OCI-LY1 (cell line): ENCODE results near the gene SENP6.

Source experiments
- H2AFZ ChIP-seq: fragments of 200-600 bp; sonication (generic), shearing (Covaris generic); 2 replicates; pipeline ENCODE4 v1.6.0; 2014; ENCODE audit warnings: antibody characterized with exemption, mild to moderate bottlenecking, low read length
- H3F3A ChIP-seq: fragments of 200-600 bp; sonication (generic), shearing (Covaris generic); 2 replicates; pipeline ENCODE4 v1.6.0; 2014; ENCODE audit warnings: mild to moderate bottlenecking, antibody characterized with exemption, low read length, moderate library complexity; ENCODE audit not compliant: insufficient read depth
- H3K27ac ChIP-seq: fragments of 200-600 bp; sonication (generic); 2 replicates; pipeline ENCODE4 v1.5.1; 2014; ENCODE audit warnings: low read length, mixed run types, mild to moderate bottlenecking, low read depth; ENCODE audit not compliant: poor library complexity, severe bottlenecking
- H3K27me3 ChIP-seq: fragments of 200-600 bp; sonication (generic); 2 replicates; pipeline ENCODE4 v1.6.0; 2014; ENCODE audit warnings: antibody characterized with exemption, mild to moderate bottlenecking, low read length, moderate library complexity; ENCODE audit not compliant: insufficient read depth
- H3K36me3 ChIP-seq: fragments of 200-600 bp; sonication (generic); 2 replicates; pipeline ENCODE4 v1.6.1; 2014; ENCODE audit warnings: mild to moderate bottlenecking, antibody characterized with exemption, low read length, moderate library complexity, mixed read lengths; ENCODE audit not compliant: insufficient read depth
- H3K4me1 ChIP-seq: fragments of 200-600 bp; sonication (generic); 2 replicates; pipeline ENCODE4 v1.5.1; 2014; ENCODE audit warnings: mild to moderate bottlenecking, low read length, moderate library complexity; ENCODE audit not compliant: insufficient read depth, severe bottlenecking
- H3K4me2 ChIP-seq: fragments of 200-600 bp; sonication (generic), shearing (Covaris generic); 2 replicates; pipeline ENCODE4 v1.6.1; 2014; ENCODE audit warnings: low read length
- H3K4me3 ChIP-seq: fragments of 200-600 bp; sonication (generic); 2 replicates; pipeline ENCODE4 v1.5.1; 2014; ENCODE audit warnings: low read length, low read depth, mild to moderate bottlenecking, mixed read lengths; ENCODE audit not compliant: poor library complexity, severe bottlenecking
- H3K79me2 ChIP-seq: fragments of 200-600 bp; shearing (Covaris generic); 2 replicates; pipeline ENCODE4 v1.6.1; 2016; ENCODE audit warnings: mixed run types, low read length, mixed read lengths; ENCODE audit not compliant: insufficient read depth
- H3K9ac ChIP-seq: fragments of 200-600 bp; sonication (generic), shearing (Covaris generic); 2 replicates; pipeline ENCODE4 v1.6.1; 2014; ENCODE audit warnings: mild to moderate bottlenecking, low read length, mixed read lengths
- H3K9me2 ChIP-seq: fragments of 200-600 bp; sonication (generic), shearing (Covaris generic); 2 replicates; pipeline ENCODE4 v1.6.1; 2014; ENCODE audit warnings: low read depth, mild to moderate bottlenecking, low read length, mixed read lengths
- H3K9me3 ChIP-seq: fragments of 200-600 bp; shearing (Covaris generic); 2 replicates; pipeline ENCODE4 v1.6.1; 2014; ENCODE audit warnings: low read length, mixed read lengths
- H4K20me1 ChIP-seq: fragments of 200-600 bp; sonication (generic), shearing (Covaris generic); 2 replicates; pipeline ENCODE4 v1.6.0; 2016; ENCODE audit warnings: mild to moderate bottlenecking, low read length; ENCODE audit not compliant: insufficient read depth
- CTCF ChIP-seq: fragments of 200-600 bp; sonication (generic), shearing (Covaris generic); IDR thresholded peaks from 2 replicates; pipeline ENCODE4 v1.5.1; 2017; ENCODE audit warnings: mild to moderate bottlenecking, antibody characterized with exemption, low read length, moderate library complexity, mixed read lengths
- EZH2 ChIP-seq: fragments of 200-600 bp; sonication (generic), shearing (Covaris generic); IDR thresholded peaks from 2 replicates; pipeline ENCODE4 v1.8.0; 2017; ENCODE audit warnings: borderline replicate concordance, mixed run types, mild to moderate bottlenecking, antibody characterized with exemption, low read length, moderate library complexity, mixed read lengths

SENP6 gene

GRCh38 chr6:75623491-75623890, 21.8 kb downstream of the SENP6 start:
- Histone ChIP-seq H3K9me2 (no peaks in the 10 kb centered on the region), H3K79me2 (peaks cover 55% of the 10 kb centered on the region), H3K9ac (no peak overlapping the region), H3K36me3 (peaks cover 59% of the 10 kb centered on the region), H3F3A (no peaks in the 10 kb centered on the region), H3K4me3 (no peak overlapping the region), H3K9me3 (peaks cover 1% of the 10 kb centered on the region; the same call in 1 of the 2 replicates), H3K4me1 (no peaks in the 10 kb centered on the region), H3K4me2 (no peak overlapping the region), H4K20me1 (no peaks in the 10 kb centered on the region), H3K27ac (no peak overlapping the region), H3K27me3 (no peaks in the 10 kb centered on the region), H2AFZ (no peak overlapping the region)
- TF ChIP-seq CTCF, result no peak
- TF ChIP-seq EZH2, result no peak

DNA sequence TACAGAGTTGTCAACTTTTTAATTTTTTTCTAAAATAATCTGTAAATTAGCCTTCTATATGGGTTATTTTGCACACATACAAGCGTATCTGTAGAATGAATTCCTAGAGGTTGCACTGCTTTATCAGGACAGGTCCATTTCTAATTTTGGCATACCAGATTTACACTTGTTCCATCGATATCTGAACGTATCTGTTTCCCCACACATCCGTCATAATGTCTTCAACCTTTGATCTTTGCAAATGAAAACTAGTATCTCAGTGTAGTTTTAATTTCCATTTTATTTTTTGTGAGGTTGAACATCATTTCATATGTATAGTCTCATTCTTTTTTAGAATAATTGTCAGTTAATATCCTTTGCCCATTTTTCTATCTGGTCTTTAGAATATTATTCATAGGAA, 22.7 kb downstream of the SENP6 start:
- H3K9me2 ChIP-seq, result no peaks in the 10 kb centered on the region
- no peaks in the 10 kb centered on the region for H3K27me3 ChIP-seq
- no peaks in the 10 kb centered on the region for H3K4me1 ChIP-seq
- H3K27ac ChIP-seq, result no peak overlapping the region
- H4K20me1 ChIP-seq, result no peaks in the 10 kb centered on the region
- H3K4me2 ChIP-seq, result no peak overlapping the region
- no peak overlapping the region for H2AFZ ChIP-seq
- TF ChIP-seq EZH2 (no peak), CTCF (no peak)
- H3F3A ChIP-seq, result no peaks in the 10 kb centered on the region
- no peak overlapping the region for H3K9ac ChIP-seq
- H3K36me3 ChIP-seq, result peaks cover 64% of the 10 kb centered on the region
- no peak overlapping the region for H3K4me3 ChIP-seq
- H3K9me3 ChIP-seq, result no peaks in the 10 kb centered on the region
- peaks cover 47% of the 10 kb centered on the region for H3K79me2 ChIP-seq

DNA sequence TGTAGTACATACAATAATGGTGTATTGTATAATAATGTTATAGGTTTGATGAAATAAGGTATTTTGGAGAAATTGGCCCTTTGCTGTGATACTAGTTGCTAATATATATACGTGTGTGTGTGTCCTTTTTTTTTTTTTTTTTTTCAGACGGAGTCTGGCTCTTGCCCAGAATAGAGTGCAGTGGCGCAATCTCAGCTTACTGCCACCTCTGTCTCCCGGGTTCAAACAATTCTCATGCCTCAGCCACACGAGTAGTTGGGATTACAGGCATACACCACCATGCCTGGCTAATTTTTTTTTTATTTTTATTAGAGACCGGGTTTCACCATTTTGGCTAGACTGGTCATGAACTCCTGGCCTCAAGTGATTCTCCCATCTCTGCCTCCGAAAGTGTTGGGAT, 23.3 kb downstream of the SENP6 start:
- no peaks in the 10 kb centered on the region for H4K20me1 ChIP-seq

More for the DNA sequence above, 23.3 kb downstream of the SENP6 start:
- no peak overlapping the region for H3K9ac ChIP-seq
- H3K9me3 ChIP-seq, result no peaks in the 10 kb centered on the region
- peaks cover 66% of the 10 kb centered on the region for H3K36me3 ChIP-seq
- H3K4me3 ChIP-seq, result no peak overlapping the region
- H3K27me3 ChIP-seq, result no peaks in the 10 kb centered on the region
- H3F3A ChIP-seq, result no peaks in the 10 kb centered on the region
- H3K79me2 ChIP-seq, result peaks cover 40% of the 10 kb centered on the region
- TF ChIP-seq CTCF, result no peak
- TF ChIP-seq EZH2, result no peak
- no peak overlapping the region for H3K27ac ChIP-seq
- no peaks in the 10 kb centered on the region for H3K4me1 ChIP-seq
- H3K9me2 ChIP-seq, result no peaks in the 10 kb centered on the region
- H2AFZ ChIP-seq, result no peak overlapping the region
- H3K4me2 ChIP-seq, result no peak overlapping the region
